ENCODE data around the gene ZNF382. TPM values are rescaled to one million over a fixed set of nuclear protein-coding genes. Genes with fewer than 3 reads are reported as not detected.

ZNF382 gene
- polyA plus RNA-seq, 1 donor = 10.9 TPM

DNA sequence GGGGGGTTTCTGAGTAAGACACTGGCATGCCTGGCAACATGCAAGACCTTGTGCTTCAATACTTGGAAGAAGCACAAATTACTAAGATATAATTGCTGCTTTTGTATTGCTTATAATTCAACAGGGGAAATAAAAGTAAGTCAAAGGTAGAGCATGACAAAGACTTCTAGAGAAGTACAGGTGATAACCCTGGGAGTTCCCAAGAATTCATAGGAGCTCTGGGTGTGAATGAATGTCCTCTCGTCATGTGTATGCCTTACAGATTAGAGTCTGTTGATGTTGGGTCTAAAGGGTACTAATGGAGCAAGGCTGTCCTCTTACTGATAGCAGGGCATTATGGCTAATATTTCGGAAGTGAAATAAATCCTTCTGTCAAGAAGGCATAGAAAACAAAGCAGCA, 69.1 kb downstream of the ZNF382 start:
- DNase-seq = no peak

DNA sequence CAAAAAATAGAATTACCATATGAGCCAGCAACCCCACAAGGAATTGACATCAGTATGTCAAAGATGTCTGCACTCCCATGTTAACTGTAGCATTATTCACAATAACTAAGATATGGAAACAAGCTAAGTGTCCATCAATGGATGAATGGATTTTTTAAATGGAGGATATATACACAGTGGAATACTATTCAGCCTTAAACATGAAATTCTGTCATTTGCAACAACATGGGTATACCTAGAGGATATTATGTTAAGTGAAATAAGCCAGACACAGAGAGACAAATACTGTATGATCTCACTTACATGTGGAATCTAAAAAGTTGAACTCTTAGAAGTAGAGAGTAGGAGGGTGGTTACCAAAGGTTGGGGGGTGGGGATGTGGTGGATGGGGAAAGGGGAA, 74.3 kb downstream of the ZNF382 start:
- DNase-seq = no peak

Other genes with a start within 250 kb of the ZNF382 start
- 18.2 TPM for gene ZFP14, start 226.1 kb upstream of the ZNF382 start, polyA plus RNA-seq (ENCODE audit: insufficient read length)
- gene ZFP82, start 186.7 kb upstream of the ZNF382 start, polyA plus RNA-seq (ENCODE audit: insufficient read length) = 16.9 TPM
- 19.4 TPM for gene ZNF566, start 115.8 kb upstream of the ZNF382 start, polyA plus RNA-seq (ENCODE audit: insufficient read length)
- 39.3 TPM for gene ZNF260, start 77.0 kb upstream of the ZNF382 start, polyA plus RNA-seq (ENCODE audit: insufficient read length)
- gene ZNF529, start 32.0 kb upstream of the ZNF382 start, polyA plus RNA-seq (ENCODE audit: insufficient read length) = 35.0 TPM
- 18.1 TPM for gene ZNF461, start 61.5 kb downstream of the ZNF382 start, polyA plus RNA-seq (ENCODE audit: insufficient read length)
- gene ZNF567, start 82.3 kb downstream of the ZNF382 start, polyA plus RNA-seq (ENCODE audit: insufficient read length) = 16.8 TPM
- 5.7 TPM for gene ZNF850, start 167.5 kb downstream of the ZNF382 start, polyA plus RNA-seq (ENCODE audit: insufficient read length)
- 14.2 TPM for gene ZNF790, start 233.1 kb downstream of the ZNF382 start, polyA plus RNA-seq (ENCODE audit: insufficient read length)
- gene ZNF345, start 245.6 kb downstream of the ZNF382 start, polyA plus RNA-seq (ENCODE audit: insufficient read length) = 22.9 TPM